IMR-90 (cell line): ENCODE results near the gene C19orf25. TPM values are rescaled to one million over a fixed set of nuclear protein-coding genes. Genes with fewer than 3 reads are reported as not detected.

Experiments used
- ATAC-seq: fragments of 200-7000 bp; cut with Tn5 transposase; 2 replicates; pipeline ENCODE4 v1.9.1; 2020; ENCODE audit warnings: low read depth, mild to moderate bottlenecking, moderate library complexity
- BruUV-seq: library from RNA; stranded (reverse); fragments of 400-500 nt; replicated peaks from 2 replicates; lab custom pipeline; 2021; lab: Mats Ljungman, UMichigan
- CTCF ChIA-PET: fragments of 300-600 bp; formaldehyde crosslinking; extraction: SDS; loops from one replicate; lab custom pipeline; 2021; ENCODE audit warnings: antibody characterized with exemption; lab: Yijun Ruan, JAX
- POLR2A ChIA-PET: fragments of 300-600 bp; sonication (Branson Sonifier 250); formaldehyde crosslinking; loops from one replicate; lab custom pipeline; 2022; ENCODE audit warnings: antibody characterized with exemption; ENCODE audit not compliant: unreplicated experiment; lab: Charles Lee
- DNase-seq: peaks from one replicate; pipeline ENCODE4 v3.0.0; 2013
- H2AFZ ChIP-seq: replicated peaks from 2 replicates; pipeline ENCODE3; 2013; ENCODE audit warnings: low read length, mild to moderate bottlenecking; ENCODE audit not compliant: poor library complexity
- H2AK5ac ChIP-seq: 2 replicates; pipeline ENCODE4 v1.6.1; 2013; ENCODE audit warnings: low read depth, low read length, inconsistent platforms
- H2AK9ac ChIP-seq: replicated peaks from 2 replicates; pipeline ENCODE3; 2013; ENCODE audit warnings: mild to moderate bottlenecking, low read depth, low read length, moderate library complexity; ENCODE audit not compliant: poor library complexity
- H2BK120ac ChIP-seq: 2 replicates; pipeline ENCODE4 v1.6.1; 2013; ENCODE audit warnings: low read depth, low read length, inconsistent platforms
- H2BK15ac ChIP-seq: 3 replicates; pipeline ENCODE4 v1.6.1; 2013; ENCODE audit warnings: low read depth, low read length, inconsistent platforms
- H2BK20ac ChIP-seq: 2 replicates; pipeline ENCODE4 v1.6.1; 2013; ENCODE audit warnings: low read depth, mild to moderate bottlenecking, inconsistent platforms, low read length, moderate library complexity
- H2BK5ac ChIP-seq: 2 replicates; pipeline ENCODE4 v1.6.1; 2013; ENCODE audit warnings: mild to moderate bottlenecking, low read depth, low read length, inconsistent platforms; ENCODE audit not compliant: poor library complexity, severe bottlenecking
- H3K14ac ChIP-seq: replicated peaks from 2 replicates; pipeline ENCODE4 v1.6.1; 2013; ENCODE audit warnings: low read depth, low read length, inconsistent platforms
- H3K18ac ChIP-seq: 2 replicates; pipeline ENCODE4 v1.6.1; 2013; ENCODE audit warnings: low read depth, low read length, control low read depth
- H3K23ac ChIP-seq: 2 replicates; pipeline ENCODE4 v1.6.1; 2013; ENCODE audit warnings: low read depth, low read length, inconsistent platforms
- H3K27ac ChIP-seq: 2 replicates; pipeline ENCODE4 v1.5.1; 2013; ENCODE audit warnings: mild to moderate bottlenecking, control low read depth, low read length; ENCODE audit not compliant: insufficient read depth
- H3K27me3 ChIP-seq: 2 replicates; pipeline ENCODE4 v1.6.1; 2013; ENCODE audit warnings: low read length; ENCODE audit not compliant: control insufficient read depth, insufficient read depth
- H3K36me3 ChIP-seq: 2 replicates; pipeline ENCODE4 v1.6.1; 2013; ENCODE audit warnings: low read length, mixed read lengths; ENCODE audit not compliant: control insufficient read depth, insufficient read depth
- H3K4ac ChIP-seq: 2 replicates; pipeline ENCODE4 v1.6.1; 2013; ENCODE audit warnings: low read depth, low read length, inconsistent platforms
- H3K4me1 ChIP-seq: 2 replicates; pipeline ENCODE4 v1.6.1; 2013; ENCODE audit warnings: low read length, mixed read lengths; ENCODE audit not compliant: control insufficient read depth, insufficient read depth
- H3K4me2 ChIP-seq: 2 replicates; pipeline ENCODE4 v1.6.1; 2013; ENCODE audit warnings: low read depth, mild to moderate bottlenecking, control low read depth, low read length, moderate library complexity
- H3K4me3 ChIP-seq: 2 replicates; pipeline ENCODE4 v1.5.1; 2013; ENCODE audit warnings: low read depth, mild to moderate bottlenecking, control low read depth, low read length, moderate library complexity; ENCODE audit not compliant: insufficient read depth
- H3K56ac ChIP-seq: 2 replicates; pipeline ENCODE4 v1.6.1; 2013; ENCODE audit warnings: low read length, inconsistent platforms; ENCODE audit not compliant: insufficient read depth; ENCODE audit errors: extremely low read depth
- H3K79me1 ChIP-seq, 2 experiments: 2 replicates each; pipeline ENCODE4 v1.6.1; 2013; ENCODE audit warnings: low read length in 2 of 2, inconsistent platforms in 1 of 2, low read depth in 1 of 2
- H3K9ac ChIP-seq: 2 replicates; pipeline ENCODE4 v1.6.1; 2013; ENCODE audit warnings: low read depth, low read length, control low read depth
- H3K9me1 ChIP-seq: 2 replicates; pipeline ENCODE4 v1.6.1; 2013; ENCODE audit warnings: low read length, inconsistent platforms; ENCODE audit not compliant: insufficient read depth
- H3K9me3 ChIP-seq: 2 replicates; pipeline ENCODE4 v1.6.1; 2013; ENCODE audit warnings: low read length; ENCODE audit not compliant: control insufficient read depth, insufficient read depth
- H4K20me1 ChIP-seq: 2 replicates; pipeline ENCODE4 v1.6.1; 2013; ENCODE audit warnings: low read length, inconsistent platforms; ENCODE audit not compliant: insufficient read depth
- H4K5ac ChIP-seq: 2 replicates; pipeline ENCODE4 v1.6.1; 2013; ENCODE audit warnings: mild to moderate bottlenecking, low read depth, low read length, control low read depth
- H4K8ac ChIP-seq, 2 experiments: 2 replicates each; pipeline ENCODE4 v1.6.1; 2013; ENCODE audit warnings: low read depth in 2 of 2, low read length in 2 of 2, control low read depth in 1 of 2, inconsistent platforms in 1 of 2
- H4K91ac ChIP-seq: 2 replicates; pipeline ENCODE4 v1.6.1; 2013; ENCODE audit warnings: low read depth, low read length, inconsistent platforms; ENCODE audit not compliant: insufficient read depth
- BHLHE40 ChIP-seq: fragments of 150-350 bp; IDR thresholded peaks from 2 replicates; pipeline ENCODE4 v1.6.1; 2016; ENCODE audit warnings: mild to moderate bottlenecking, low read depth, low read length
- CEBPB ChIP-seq: IDR thresholded peaks from 2 replicates; pipeline ENCODE4 v1.6.1; 2012; ENCODE audit warnings: low read depth, low read length, improper control_type of control experiment
- CHD1 ChIP-seq: IDR thresholded peaks from 2 replicates; pipeline ENCODE4 v1.6.1; 2012; ENCODE audit warnings: low read depth, low read length, improper control_type of control experiment
- FOS ChIP-seq: fragments of 150-350 bp; IDR thresholded peaks from 2 replicates; pipeline ENCODE4 v1.6.1; 2016; ENCODE audit warnings: low read depth, low read length
- MAFK ChIP-seq: IDR thresholded peaks from 2 replicates; pipeline ENCODE4 v1.6.1; 2012; ENCODE audit warnings: low read depth, low read length, improper control_type of control experiment
- MAZ ChIP-seq: IDR thresholded peaks from 2 replicates; pipeline ENCODE4 v1.6.1; 2012; ENCODE audit warnings: low read depth, mild to moderate bottlenecking, low read length, improper control_type of control experiment, moderate library complexity, borderline replicate concordance
- MXI1 ChIP-seq: IDR thresholded peaks from 2 replicates; pipeline ENCODE4 v1.6.1; 2012; ENCODE audit warnings: low read depth, mild to moderate bottlenecking, low read length, moderate library complexity, borderline replicate concordance
- NFE2L2 ChIP-seq: fragments of 150-350 bp; IDR thresholded peaks from 2 replicates; pipeline ENCODE4 v1.6.1; 2016; ENCODE audit warnings: low read depth, mild to moderate bottlenecking, low read length
- POLR2A ChIP-seq: IDR thresholded peaks from 2 replicates; pipeline ENCODE4 v1.6.1; 2012; ENCODE audit warnings: mild to moderate bottlenecking, low read depth, low read length
- RAD21 ChIP-seq: IDR thresholded peaks from 2 replicates; pipeline ENCODE4 v1.6.1; 2012; ENCODE audit warnings: low read length, improper control_type of control experiment
- RFX5 ChIP-seq: IDR thresholded peaks from 2 replicates; pipeline ENCODE4 v1.8.0; 2012; ENCODE audit warnings: low read depth, mild to moderate bottlenecking, low read length, moderate library complexity
- SMC3 ChIP-seq: fragments of 150-350 bp; IDR thresholded peaks from 2 replicates; pipeline ENCODE4 v1.6.1; 2016; ENCODE audit warnings: low read depth, mild to moderate bottlenecking, antibody characterized with exemption, low read length, moderate library complexity
- WGBS, 2 experiments: methylation state at CpG; one replicate each; pipeline versions ENCODE4 v1.1.5 to v1.1.7; 2013; ENCODE audit warnings: missing lambda C conversion rate in 2 of 2; ENCODE audit not compliant: insufficient read length in 1 of 2; ENCODE audit errors: extremely low coverage in 2 of 2; 5-methylcytosine and 5-hydroxymethylcytosine counted together
- dilution Hi-C: fragments of 300-500 bp; cut with HindIII; formaldehyde crosslinking; loops from one replicate; pipeline ENCODE4 v1.14.3; 2018; ENCODE audit warnings: low sequenced_read_pairs; ENCODE audit not compliant: unreplicated experiment
- in situ Hi-C: fragments of 300-500 bp; cut with MboI; formaldehyde crosslinking; loops from 3 replicates; pipeline ENCODE4 v1.14.3; 2019; ENCODE audit warnings: low sequenced_read_pairs, inconsistent platforms, mixed read lengths
- intact Hi-C: fragments of 100-400 bp; cut with micrococcal nuclease; formaldehyde crosslinking; loops from 2 replicates; pipeline ENCODE4 v1.10.0; 2022
- polyA plus RNA-seq, 3 experiments: library from polyadenylated mRNA; depleted of rRNA; stranded (reverse); fragments of >200 nt; gene quantifications; 2 replicates each; pipeline ENCODE4 v1.2.3, GENCODE V29; 2012; ENCODE audit warnings: low replicate concordance in 1 of 3
- total RNA-seq: library from RNA; depleted of rRNA; stranded (reverse); fragments of >200 nt; gene quantifications from 2 replicates; pipeline ENCODE4 v1.2.3, GENCODE V29; 2012
- TF ChIP-seq, protein P1 (sequence below): fragments of 150-350 bp; IDR thresholded peaks from 2 replicates; pipeline ENCODE4 v1.6.1; 2016; ENCODE audit warnings: low read depth, mild to moderate bottlenecking, low read length, moderate library complexity, borderline replicate concordance
- TF ChIP-seq, protein P2 (sequence below): fragments of 150-350 bp; IDR thresholded peaks from 2 replicates; pipeline ENCODE4 v1.6.1; 2017; ENCODE audit warnings: mild to moderate bottlenecking, antibody characterized with exemption, low read length, low read depth
- TF ChIP-seq, protein P3 (sequence below): conservative IDR thresholded peaks from 2 replicates; pipeline ENCODE4 v1.5.1; 2012; ENCODE audit warnings: mild to moderate bottlenecking, low read depth, low read length, improper control_type of control experiment

C19orf25 gene
- total and polyA plus RNA-seq, 2 of the 4 experiments (the other 2 are of a cell fraction), result 10.4 to 34.9 TPM

- no peak for ATAC-seq
- no peak for TF ChIP-seq SMC3
- TF ChIP-seq, protein P1, sequence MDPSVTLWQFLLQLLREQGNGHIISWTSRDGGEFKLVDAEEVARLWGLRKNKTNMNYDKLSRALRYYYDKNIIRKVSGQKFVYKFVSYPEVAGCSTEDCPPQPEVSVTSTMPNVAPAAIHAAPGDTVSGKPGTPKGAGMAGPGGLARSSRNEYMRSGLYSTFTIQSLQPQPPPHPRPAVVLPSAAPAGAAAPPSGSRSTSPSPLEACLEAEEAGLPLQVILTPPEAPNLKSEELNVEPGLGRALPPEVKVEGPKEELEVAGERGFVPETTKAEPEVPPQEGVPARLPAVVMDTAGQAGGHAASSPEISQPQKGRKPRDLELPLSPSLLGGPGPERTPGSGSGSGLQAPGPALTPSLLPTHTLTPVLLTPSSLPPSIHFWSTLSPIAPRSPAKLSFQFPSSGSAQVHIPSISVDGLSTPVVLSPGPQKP, result no peak
- TF ChIP-seq MAZ, result no peak
- TF ChIP-seq POLR2A, result no peak
- no peak for TF ChIP-seq MXI1
- TF ChIP-seq, protein P2, sequence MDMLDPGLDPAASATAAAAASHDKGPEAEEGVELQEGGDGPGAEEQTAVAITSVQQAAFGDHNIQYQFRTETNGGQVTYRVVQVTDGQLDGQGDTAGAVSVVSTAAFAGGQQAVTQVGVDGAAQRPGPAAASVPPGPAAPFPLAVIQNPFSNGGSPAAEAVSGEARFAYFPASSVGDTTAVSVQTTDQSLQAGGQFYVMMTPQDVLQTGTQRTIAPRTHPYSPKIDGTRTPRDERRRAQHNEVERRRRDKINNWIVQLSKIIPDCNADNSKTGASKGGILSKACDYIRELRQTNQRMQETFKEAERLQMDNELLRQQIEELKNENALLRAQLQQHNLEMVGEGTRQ, result no peak
- TF ChIP-seq RFX5, result no peak
- no peak for TF ChIP-seq BHLHE40
- no peak for TF ChIP-seq RAD21
- no peak for TF ChIP-seq CEBPB
- TF ChIP-seq, protein P3, sequence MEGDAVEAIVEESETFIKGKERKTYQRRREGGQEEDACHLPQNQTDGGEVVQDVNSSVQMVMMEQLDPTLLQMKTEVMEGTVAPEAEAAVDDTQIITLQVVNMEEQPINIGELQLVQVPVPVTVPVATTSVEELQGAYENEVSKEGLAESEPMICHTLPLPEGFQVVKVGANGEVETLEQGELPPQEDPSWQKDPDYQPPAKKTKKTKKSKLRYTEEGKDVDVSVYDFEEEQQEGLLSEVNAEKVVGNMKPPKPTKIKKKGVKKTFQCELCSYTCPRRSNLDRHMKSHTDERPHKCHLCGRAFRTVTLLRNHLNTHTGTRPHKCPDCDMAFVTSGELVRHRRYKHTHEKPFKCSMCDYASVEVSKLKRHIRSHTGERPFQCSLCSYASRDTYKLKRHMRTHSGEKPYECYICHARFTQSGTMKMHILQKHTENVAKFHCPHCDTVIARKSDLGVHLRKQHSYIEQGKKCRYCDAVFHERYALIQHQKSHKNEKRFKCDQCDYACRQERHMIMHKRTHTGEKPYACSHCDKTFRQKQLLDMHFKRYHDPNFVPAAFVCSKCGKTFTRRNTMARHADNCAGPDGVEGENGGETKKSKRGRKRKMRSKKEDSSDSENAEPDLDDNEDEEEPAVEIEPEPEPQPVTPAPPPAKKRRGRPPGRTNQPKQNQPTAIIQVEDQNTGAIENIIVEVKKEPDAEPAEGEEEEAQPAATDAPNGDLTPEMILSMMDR, result no peak
- no peak for TF ChIP-seq CHD1
- TF ChIP-seq NFE2L2, result no peak
- no peak for TF ChIP-seq MAFK
- no peak for TF ChIP-seq FOS
These were observed 47.2 kb upstream of the C19orf25 start for GRCh38 chr19:1526066-1526778.

More at GRCh38 chr19:1526066-1526778, 47.2 kb upstream of the C19orf25 start:
- dilution Hi-C loops (no loop called here), intact Hi-C loops (no loop called here), in situ Hi-C loops (loop anchor here (25.0 kb wide), 1 partner anchor 261 kb away; no protein-coding TSS in a partner anchor)
- no peak for DNase-seq
- Histone ChIP-seq H3K4ac (no peak overlapping the region), H2AK5ac (no peak overlapping the region), H4K8ac (no peak overlapping the region), H3K56ac (no peak overlapping the region), H3K27ac (no peak overlapping the region), H4K91ac (no peak overlapping the region), H3K4me3 (no peak overlapping the region), H3K14ac (no peak overlapping the region), H4K5ac (no peak overlapping the region), H3K27me3 (peaks cover 38% of the 10 kb centered on the region), H3K9ac (no peak overlapping the region), H3K4me2 (no peak overlapping the region), H3K79me1 (no peaks in the 10 kb centered on the region), H2AK9ac (no peak overlapping the region), H3K18ac (no peak overlapping the region), H3K9me1 (peaks cover 4% of the 10 kb centered on the region; the same call in 1 of the 2 replicates), H2BK120ac (no peak overlapping the region), H3K36me3 (no peaks in the 10 kb centered on the region), H3K23ac (no peak overlapping the region), H2AFZ (peak overlapping the region; percentile 21), H3K4me1 (no peaks in the 10 kb centered on the region; the same call in 1 of the 2 replicates), H2BK15ac (no peak overlapping the region), H2BK20ac (no peak overlapping the region), H4K20me1 (peaks cover 7% of the 10 kb centered on the region; the same call in 1 of the 2 replicates), H2BK5ac (no peak overlapping the region), H3K9me3 (no peaks in the 10 kb centered on the region)
- ChIA-PET CTCF (no interaction called here), POLR2A (no interaction called here)
- BruUV-seq, result no TSS peak
- 72% methylated on average over 13 of the region's 33 CpGs; no CpG with 5 or more reads in 1 of the 2 experiments for WGBS, 2 experiments
